GM21825 (cell line): Measurements from ENCODE around the gene LRRC4.

ENCODE experiments used
- ATAC-seq: cut with Tn5 transposase; IDR thresholded peaks from one replicate; pipeline ENCODE4 v1.9.1; 2021; ENCODE audit warnings: mild to moderate bottlenecking, moderate library complexity; ENCODE audit not compliant: unreplicated experiment

LRRC4 gene

GRCh38 chr7:127981965-127982364 is 49.3 kb downstream of the LRRC4 start:
- ATAC-seq, result no peak

DNA sequence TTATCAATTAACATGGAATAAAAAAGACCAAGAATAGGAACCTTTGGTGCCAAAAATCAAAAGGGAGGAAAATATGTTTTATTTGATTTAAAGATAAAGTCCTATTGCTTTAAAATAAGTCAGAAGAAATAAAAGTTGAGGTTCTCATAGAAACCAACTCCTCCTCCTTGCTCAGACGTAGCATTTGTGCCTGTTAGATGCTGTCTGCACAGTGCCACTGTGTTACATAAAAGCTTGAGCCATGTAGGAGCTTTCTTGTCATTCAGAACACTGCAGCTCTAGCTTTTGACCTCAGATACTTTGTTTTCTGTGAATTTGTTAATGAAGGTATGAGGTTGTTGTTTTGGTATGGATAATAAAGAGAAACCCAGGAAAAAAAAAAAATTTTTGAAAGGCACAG is 50.3 kb downstream of the LRRC4 start:
- ATAC-seq, result no peak

- ATAC-seq, result no peak
These were observed 51.5 kb downstream of the LRRC4 start for GRCh38 chr7:127979728-127980126.

GRCh38 chr7:127979113-127979727 is 52.0 kb downstream of the LRRC4 start:
- ATAC-seq, result no peak

GRCh38 chr7:127978421-127978820 is 52.8 kb downstream of the LRRC4 start:
- ATAC-seq, result no peak
